Stimulated activated naive CD4-positive, alpha-beta T cell (primary cell): ENCODE measurements around the gene NUDT8.
A peak's percentile ranks its signal among the peaks of the same experiment; 100 is the strongest.
"Not testable (repeated sequence)": the region's sequence is repeated elsewhere in the genome, so short reads cannot be mapped to it uniquely, and the experiment has no call there.

Source experiments
- DNase-seq, 6 experiments: peaks; one replicate each; lab custom pipeline; 2025; lab: John Stamatoyannopoulos, UW

The NUDT8 gene

DNA sequence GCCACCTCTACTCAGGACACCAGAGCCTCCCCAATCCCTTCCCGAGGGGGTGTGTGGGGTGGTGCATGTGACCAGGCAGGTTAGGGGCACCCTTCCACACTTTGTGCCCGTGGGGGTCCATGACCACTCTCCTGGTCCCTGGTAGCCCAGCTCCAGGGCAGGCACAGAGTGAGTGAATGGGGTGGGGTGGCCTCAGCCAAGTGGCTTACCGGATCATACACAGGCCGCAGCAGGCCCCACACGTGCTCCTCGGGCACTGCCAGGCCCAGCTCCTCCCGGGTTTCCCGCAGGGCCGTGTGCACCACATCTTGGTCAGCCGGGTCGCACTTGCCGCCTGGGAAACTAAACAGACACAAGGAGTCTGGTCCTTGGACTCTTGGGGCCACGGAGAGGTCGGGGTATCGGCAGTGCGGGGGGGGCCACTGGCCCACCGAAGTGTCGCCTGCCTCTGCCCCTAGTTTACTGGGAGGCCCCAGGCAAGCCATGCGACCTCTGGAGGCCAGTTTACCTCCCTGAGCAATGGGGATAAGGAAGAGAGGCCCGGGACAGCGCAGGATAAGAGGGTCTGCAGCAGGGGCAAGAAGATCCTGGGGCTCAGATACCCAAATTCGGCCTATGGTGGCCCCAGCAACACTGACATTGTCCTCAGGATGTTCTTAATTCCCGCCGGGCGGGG lies 889 bp downstream of the NUDT8 start:
- no peak for DNase-seq

DNA sequence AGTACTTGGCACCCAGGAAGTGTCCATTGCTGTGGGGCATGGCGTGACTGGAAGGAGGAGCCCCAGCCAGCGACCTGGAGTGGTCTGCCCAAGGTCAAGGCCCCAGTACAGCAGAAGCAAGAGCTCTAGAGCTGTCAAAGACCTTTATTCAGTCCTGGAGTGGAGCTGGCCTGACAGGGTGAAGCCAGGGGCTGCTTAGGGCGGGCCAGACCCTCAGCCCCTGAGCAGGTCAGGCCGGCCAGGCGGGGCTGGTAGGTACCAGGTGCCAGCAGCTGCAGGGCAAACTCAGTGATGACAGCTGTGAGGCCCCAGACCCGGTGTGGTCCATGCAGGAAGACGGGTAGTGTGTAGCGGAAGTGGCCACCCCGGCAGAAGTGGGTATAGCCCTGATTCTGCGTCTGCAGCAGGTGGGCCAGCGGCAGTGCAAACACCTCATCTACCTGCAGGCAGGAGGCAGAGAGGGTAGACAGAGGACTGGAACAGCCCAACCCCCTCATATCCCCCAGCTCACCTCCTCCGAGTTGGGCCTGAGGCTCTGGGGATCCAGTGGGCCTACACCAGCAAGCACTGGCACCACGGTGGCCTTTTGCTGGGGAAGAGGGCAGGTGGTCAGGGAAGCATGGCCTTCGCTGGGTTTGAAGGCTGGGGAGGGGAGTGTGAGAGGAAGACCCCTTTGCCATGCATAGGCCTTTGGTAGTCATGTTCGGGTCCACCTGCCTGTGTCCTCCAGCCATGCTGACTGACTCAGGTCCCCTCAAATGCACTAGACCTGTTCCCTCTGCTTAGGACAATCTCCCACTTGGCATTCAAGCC lies 1.7 kb downstream of the NUDT8 start:
- no peak for DNase-seq

DNA sequence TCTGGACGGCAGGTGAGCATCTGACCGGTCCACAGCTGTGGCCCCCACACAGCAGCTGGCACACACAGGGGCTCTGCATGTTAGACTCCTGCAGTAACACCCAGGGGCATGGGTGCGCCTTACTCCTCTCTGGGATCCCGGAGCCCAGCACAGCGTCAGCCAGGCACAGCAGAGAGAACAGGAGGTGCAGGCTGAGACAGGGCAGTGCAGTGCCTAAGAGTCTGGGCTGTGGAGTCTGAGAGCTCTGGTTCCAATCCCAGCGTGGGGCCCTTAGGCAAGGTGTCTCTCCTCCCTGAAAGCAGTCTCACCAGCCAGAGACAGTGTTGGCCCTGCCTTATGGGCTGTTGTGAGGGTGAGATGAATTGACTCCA lies 2.3 kb downstream of the NUDT8 start:
- DNase-seq, result no peak

DNA sequence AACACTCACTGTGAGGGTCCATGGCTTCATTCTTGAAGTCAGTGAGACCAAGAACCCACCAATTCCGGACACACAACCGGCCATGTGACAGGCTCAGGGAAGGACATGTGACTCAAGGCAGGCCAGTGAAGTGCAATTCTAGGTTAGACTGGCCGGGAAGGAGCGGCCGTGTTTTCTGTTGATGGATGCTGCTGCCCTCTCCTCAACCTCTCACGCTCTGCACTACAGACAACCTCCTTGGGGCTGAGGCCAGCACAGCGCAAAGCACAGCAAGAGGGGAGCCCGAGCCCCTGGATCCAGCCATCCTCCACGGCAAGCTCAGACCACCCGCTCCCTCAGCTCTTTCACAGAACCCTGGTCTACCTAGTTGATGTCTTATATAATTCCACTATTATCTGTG lies 2.8 kb downstream of the NUDT8 start:
- no peak for DNase-seq

DNA sequence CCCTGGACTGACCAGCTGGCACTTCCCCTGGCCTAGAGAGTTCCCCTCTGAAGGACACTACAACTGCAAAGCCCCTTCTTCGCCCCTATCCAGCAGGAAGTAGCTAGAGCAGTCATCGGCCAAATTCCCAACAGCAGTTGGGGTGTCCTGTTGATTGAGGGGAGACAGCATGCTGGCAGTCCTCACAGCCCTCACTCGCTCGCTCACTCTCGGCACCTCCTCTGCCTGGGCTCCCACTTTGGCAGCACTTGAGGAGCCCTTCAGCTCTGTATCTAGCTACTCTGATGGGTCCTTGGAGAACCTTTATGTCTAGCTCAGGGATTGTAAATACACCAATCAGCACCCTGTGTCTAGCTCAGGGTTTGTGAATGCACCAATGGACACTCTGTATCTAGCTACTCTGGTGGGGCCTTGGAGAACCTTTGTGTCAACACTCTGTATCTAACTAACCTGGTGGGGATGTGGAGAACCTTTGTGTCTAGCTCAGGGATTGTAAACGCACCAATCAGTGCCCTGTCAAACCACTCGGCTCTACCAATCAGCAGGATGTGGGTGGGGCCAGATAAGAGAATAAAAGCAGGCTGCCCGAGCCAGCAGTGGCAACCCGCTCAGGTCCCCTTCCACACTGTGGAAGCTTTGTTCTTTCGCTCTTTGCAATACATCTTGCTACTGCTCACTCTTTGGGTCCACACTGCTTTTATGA lies 3.5 kb downstream of the NUDT8 start:
- DNase-seq, result not testable (repeated sequence)

DNA sequence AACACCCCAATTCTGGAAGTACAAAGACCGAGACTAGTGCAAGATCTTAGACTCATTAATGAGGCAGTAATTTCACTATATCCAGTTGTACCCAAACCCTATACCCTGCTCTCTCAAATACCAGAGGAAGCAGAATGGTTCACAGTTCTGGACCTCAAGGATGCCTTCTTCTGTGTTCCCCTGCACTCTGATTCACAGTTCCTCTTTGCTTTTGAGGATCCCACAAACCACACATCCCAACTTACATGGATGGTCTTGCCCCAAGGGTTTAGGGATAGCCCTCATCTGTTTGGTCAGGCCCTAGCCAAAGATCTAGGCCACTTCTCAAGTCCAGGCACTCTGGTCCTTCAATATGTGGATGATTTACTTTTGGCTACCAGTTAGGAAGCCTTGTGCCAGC lies 5.9 kb downstream of the NUDT8 start:
- not testable (repeated sequence) for DNase-seq

DNA sequence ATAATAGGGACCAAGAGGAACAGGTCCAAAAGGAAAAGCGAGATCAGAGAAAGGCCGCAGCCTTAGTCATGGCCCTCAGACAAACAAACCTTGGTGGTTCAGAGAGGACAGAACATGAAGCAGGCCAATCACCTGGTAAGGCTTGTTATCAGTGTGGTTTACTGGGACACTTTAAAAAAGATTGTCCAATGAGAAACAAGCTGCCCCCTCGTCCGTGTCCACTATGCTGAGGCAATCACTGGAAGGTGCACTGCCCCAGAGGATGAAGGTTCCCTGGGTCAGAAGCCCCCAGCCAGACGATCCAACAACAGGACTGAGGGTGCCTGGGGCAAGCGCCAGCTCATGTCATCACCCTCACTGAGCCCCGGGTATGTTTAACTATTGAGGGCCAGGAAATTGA lies 6.8 kb downstream of the NUDT8 start:
- DNase-seq, result not testable (repeated sequence)

DNA sequence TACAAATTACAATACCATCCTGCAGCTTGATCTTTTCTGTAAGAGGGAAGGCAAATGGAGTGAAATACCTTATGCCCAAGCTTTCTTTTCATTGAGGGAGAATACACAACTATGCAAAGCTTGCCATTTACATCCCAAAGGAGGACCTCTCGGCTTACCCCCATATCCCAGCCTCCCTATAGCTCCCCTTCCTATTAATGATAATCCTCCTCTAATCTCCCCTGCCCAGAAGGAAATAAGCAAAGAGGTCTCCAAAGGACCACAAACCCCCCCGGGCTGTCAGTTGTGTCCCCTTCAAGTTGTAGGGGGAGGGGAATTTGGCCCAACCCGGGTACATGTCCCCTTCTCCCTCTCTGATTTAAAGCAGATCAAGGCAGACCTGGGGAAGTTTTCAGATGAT lies 7.8 kb downstream of the NUDT8 start:
- DNase-seq, result not testable (repeated sequence)

DNA sequence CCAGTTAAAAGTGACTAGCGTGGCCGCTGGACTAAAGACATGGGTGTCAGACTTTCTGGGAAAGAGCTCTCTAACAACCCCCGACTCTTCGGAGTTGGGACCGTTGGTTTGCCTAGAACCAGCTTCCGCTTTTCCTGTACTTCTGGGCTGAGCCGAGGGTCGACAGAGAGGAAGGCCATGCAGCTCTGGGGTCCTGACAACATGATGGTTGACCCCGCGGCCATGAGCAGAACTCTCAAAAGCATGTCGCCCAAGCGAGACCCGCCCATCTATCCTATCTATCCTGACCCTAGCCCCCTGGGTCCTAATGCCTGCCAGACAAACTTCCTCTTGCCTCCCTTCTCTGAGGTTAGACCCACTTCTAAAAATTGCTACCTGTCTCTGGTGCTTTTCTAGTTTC lies 9.1 kb downstream of the NUDT8 start:
- DNase-seq, result not testable (repeated sequence)

DNA sequence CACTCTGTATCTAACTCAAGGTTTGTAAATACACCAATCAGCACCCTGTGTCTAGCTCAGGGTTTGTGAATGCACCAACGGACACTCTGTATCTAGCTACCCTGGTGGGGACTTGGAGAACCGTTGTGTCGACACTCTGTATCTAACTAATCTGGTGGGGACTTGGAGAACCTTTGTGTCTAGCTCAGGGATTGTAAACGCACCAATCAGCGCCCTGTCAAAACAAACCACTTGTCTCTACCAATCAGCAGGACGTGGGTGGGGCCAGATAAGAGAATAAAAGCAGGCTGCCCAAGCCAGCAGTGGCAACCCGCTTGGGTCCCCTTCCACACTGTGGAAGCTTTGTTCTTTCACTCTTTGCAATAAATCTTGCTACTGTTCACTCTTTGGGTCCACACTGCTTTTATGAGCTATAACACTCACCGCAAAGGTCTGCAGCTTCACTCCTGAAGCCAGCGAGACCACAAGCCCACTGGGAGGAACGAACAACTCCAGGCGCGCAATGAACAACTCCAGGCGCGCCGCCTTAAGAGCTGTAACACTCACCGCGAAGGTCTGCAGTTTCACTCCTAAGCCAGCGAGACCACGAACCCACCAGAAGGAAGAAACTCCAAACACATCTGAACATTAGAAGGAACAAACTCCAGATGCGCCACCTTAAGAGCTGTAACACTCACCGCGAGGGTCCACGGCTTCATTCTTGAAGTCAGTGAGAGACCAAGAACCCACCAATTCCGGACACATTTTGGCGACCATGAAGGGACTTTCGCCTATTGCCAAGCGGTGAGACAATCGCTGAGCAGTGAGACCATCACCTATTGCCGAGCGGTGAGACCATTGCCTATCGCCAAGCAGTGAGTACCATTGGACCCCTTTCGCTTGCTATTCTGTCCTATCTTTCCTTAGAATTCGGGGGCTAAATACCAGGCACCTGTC lies 9.8 kb downstream of the NUDT8 start:
- DNase-seq, result not testable (repeated sequence)

DNA sequence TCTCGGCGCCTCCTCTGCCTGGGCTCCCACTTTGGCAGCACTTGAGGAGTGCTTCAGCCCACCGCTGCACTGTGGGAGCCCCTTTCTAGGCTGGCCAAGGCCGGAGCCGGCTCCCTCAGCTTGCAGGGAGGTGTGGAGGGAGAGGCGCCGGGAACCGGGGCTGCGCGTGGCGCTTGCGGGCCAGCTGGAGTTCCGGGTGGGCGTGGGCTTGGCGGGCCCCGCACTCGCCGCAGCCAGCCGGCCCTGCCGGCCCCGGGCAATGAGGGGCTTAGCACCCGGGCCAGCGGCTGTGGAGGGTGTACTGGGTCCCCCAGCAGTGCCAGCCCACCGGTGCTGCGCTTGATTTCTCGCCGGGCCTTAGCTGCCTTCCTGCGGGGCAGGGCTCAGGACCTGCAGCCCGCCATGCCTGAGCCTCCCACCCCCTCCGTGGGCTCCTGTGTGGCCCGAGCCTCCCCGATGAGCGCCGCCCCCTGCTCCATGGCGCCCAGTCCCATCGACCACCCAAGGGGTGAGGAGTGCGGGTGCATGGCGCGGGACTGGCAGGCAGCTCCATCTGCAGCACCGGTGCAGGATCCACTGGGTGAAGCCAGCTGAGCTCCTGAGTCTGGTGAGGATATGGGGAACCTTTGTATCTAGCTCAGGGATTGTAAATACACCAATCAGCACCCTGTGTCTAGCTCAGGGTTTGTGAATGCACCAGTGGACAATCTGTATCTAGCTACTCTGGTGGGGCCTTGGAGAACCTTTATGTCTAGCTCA lies 10.7 kb downstream of the NUDT8 start:
- DNase-seq, result not testable (repeated sequence)

DNA sequence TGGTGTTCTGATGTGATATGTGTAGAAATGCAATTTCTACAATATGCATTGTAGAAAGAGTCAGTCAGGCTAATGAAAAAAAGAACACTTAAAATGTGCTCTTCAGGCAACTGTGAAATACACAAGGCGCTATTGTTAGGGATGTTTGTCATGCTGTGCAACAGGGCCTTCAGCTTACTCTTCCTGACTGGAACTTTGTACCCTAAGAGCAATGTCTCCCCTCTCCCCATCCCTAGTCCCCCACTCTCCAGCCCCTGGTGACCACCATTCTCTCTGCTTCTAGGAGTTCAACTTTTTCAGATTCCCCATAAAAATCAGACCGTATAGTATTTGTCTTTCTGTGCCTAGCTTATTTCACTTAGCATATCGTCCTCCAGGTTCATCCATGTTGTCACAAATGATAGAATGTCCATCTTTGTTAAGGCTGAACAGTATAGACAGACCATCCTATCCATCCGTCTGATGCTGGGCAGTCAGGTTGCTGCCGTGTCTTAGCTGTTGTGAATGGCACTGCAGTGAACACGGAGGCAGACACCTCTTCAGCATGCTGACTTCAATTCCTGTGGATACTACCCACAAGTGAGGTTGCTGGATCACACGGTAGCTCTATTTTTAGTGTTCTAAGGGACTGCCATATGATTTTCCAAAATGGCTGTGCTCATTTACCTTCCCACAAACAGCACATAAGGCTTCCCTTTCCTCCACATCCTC lies 12.3 kb downstream of the NUDT8 start:
- no peak for DNase-seq

DNA sequence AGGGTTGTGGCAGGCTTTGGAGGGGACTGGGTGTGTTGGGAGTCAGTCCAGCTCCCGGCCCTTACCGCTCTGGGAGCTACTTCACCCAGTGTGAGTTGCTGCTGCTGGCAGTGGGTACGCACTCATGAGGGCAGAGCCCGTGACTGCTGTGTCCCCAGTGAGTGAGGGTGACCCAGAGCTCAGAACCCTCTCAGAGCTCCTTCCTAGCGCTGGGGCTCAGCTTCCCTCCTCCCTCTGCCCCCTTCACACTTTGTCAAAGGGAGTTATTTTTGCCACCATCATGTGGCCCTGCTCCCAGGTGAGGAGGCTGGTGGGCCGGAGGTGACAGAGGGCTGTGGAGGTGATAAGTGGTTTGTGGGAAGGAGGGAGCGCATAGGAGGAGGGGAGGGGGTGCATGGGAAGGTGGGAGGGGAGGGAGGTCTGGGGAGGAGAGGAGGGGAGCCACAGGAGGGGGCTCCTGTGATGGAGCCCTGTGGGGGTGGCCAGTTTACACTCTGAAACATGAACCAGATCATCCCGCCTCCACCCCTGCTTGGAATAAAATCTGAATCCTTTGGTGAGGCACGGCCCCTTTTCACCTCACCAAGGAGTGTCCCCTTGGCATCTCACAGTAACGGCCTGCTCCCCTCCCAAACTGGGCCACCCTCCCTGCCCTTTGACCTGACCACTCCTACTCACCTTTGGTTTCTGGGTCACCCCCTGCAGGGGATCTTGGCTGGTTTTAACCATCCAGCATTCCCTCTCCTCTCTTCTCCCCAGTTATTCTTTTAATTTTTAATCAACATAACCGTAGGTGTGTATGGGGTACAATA lies 13.1 kb downstream of the NUDT8 start:
- DNase-seq, result no peak

DNA sequence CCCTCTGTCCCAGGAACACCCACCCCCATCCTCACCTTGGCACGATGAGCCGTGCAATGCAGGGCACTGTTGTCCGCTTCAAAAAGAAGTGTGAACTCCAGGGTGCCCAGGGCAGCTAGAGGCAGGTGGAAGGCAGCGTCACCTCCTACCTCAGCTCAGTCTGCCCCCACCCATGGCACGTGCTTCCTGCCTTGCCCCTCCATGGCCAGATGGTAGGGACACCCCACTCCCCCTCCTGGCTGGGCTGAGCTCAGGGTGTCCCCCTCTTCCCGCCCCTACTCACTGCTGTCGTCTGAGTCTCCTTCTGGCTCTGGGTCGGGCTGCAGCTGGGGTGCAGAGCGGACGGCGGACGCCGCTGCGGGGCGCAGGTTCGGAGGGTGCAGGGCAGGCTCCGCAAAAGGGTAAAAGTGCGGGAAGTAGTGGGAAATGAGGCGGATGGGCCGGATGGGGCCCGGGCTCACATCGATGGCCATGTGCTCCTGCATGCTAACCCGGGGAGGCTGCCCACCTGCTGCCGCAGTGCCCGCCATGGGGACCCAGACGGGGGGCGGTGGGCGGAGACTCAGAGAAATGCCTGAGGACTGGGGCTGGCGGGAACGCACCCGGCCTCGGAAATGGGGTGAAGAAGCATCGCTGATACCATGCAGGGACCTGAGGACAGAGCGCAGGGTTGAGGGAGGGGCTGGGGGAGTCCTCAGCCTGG lies 13.9 kb downstream of the NUDT8 start:
- peak in 1 of 6 experiments; percentile 45 for DNase-seq

DNA sequence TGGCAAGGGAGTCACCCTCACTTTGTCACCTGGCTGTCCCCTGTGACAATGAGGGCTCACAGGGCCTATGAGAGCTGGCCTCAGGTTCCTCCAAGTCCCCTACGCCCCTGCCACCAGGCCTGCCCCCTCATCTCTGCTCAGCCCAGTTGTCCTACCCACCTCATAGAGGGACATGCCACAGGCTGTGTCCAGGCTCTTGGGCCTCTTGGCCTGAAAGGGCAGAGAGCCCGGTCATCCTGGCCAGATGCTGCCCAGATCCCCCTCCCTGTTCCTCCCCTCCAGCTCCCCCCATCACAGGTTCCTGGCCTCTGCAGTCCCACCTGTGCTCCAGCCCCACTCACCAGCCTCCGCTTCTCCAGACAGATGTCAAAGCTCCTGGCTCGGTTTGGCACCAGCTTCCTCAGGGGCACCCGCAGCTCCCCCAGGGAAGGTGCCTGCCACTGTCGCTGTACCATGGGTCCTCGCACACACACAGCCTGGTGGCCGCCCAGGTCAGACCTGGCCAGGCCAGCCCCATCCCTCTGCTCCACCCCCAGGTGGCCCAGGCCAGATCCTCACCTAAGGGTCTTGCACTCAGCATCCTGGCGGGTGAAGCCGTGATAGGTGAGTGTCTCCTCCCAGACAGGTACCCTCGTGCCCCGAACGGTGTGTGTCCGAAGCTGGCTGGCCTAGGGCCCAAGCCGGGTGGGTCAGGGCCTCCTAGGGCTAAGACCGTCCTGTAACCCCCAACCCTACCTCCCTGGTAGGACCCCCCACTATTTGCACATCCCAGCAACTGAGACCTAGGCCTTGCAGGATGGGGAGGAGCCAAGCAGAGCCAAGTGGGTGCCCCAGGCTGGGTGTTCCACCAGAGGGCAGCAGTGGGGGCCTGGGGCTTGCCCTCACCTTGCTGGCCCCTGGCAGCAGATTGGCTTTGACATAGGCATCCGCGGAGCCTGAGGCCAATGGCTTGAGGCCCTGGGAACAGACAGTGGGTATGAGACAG lies 14.7 kb downstream of the NUDT8 start:
- DNase-seq, result peak in 4 of 6 experiments; percentile 12 to 44 (median 24)

DNA sequence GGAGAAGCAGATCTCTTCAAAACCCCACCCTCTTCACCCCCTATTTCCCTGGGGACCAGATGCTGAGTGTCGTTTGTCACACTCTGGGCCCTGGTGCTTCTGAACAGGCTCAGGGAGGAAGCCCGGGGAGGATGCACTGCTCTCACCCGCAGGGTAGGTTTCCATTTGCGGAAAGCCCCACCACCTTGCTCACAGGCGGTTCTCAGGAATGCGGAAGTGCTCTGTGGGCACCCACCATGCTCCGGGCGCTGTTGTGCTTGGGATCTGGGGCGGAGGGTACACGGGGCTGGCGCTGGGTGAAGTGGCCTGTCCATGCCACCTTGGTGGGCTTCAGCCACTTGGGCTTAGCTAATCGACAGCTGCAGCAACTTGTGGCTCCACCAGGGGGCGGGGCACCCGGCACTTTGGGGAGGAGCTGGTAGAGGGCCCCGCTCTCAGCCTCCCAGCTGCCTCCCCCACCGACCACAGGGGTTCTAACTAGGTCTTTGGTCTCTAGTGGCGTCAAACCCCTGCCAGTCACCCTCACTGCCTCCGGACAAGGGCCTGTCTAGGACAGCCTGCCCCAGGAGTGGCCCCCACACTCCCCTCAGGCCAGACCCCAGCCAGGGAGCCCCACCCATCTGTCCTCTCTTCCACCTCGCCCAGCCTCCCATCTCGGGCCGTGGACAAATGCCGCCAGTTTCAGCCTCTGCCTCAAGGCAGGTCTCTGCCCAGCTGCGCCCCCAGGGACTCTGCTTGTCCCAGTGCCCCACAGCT lies 15.6 kb downstream of the NUDT8 start:
- DNase-seq, result peak; percentile 70 to 88 (median 78)
